MCF 10A (cell line): ENCODE data around the gene NAPA. TPM values are rescaled to one million over a fixed set of nuclear protein-coding genes. Genes with fewer than 3 reads are reported as not detected.
A peak's percentile ranks its signal among the peaks of the same experiment; 100 is the strongest.

Experiments
- BruUV-seq: library from RNA; stranded (reverse); fragments of 400-500 nt; replicated peaks from 2 replicates; lab custom pipeline; 2021; lab: Mats Ljungman, UMichigan
- CTCF ChIA-PET: fragments of 300-600 bp; sonication (Branson Sonifier 250); formaldehyde crosslinking; extraction: SDS; loops from one replicate; lab custom pipeline; 2021; ENCODE audit warnings: antibody characterized with exemption, inconsistent platforms; lab: Yijun Ruan, JAX
- POLR2A ChIA-PET: fragments of 300-600, 350-650 bp; sonication (Branson Sonifier 250); formaldehyde crosslinking; extraction: SDS; loops from one replicate; lab custom pipeline; 2020; ENCODE audit warnings: antibody characterized with exemption, inconsistent platforms; lab: Yijun Ruan, JAX
- DNase-seq: peaks from one replicate; pipeline ENCODE4 v3.0.0-alpha.2; 2018; ENCODE audit not compliant: unreplicated experiment
- H3K27ac Mint-ChIP-seq: one replicate; pipeline ENCODE4 v1.8.0; 2022; ENCODE audit warnings: mild to moderate bottlenecking, low read depth, mixed read lengths; ENCODE audit not compliant: unreplicated experiment
- H3K27me3 Mint-ChIP-seq: one replicate; pipeline ENCODE4 v1.8.0; 2022; ENCODE audit warnings: mixed read lengths; ENCODE audit not compliant: insufficient read depth, unreplicated experiment
- H3K36me3 Mint-ChIP-seq: one replicate; pipeline ENCODE4 v1.8.0; 2022; ENCODE audit warnings: mild to moderate bottlenecking, moderate library complexity, mixed read lengths; ENCODE audit not compliant: insufficient read depth, unreplicated experiment
- H3K4me1 Mint-ChIP-seq: one replicate; pipeline ENCODE4 v1.8.0; 2022; ENCODE audit warnings: mixed read lengths; ENCODE audit not compliant: insufficient read depth, unreplicated experiment
- H3K4me3 Mint-ChIP-seq: one replicate; pipeline ENCODE4 v1.8.0; 2022; ENCODE audit warnings: mild to moderate bottlenecking, moderate library complexity, mixed read lengths; ENCODE audit not compliant: unreplicated experiment
- H3K9me3 Mint-ChIP-seq: one replicate; pipeline ENCODE4 v1.8.0; 2022; ENCODE audit warnings: mixed read lengths; ENCODE audit not compliant: unreplicated experiment
- intact Hi-C: fragments of 100-400 bp; cut with micrococcal nuclease; formaldehyde crosslinking; loops from 2 replicates; pipeline ENCODE4 v1.14.1; 2022
- total RNA-seq: library from RNA; stranded (reverse); gene quantifications from 2 replicates; pipeline ENCODE4 v1.2.3, GENCODE V29; 2022
- TF ChIP-seq, protein P1 (sequence below): fragments of 200-600 bp; IDR thresholded peaks from one replicate; pipeline ENCODE4 v1.8.0; 2022; ENCODE audit warnings: antibody characterized with exemption, mild to moderate bottlenecking; ENCODE audit not compliant: unreplicated experiment

NAPA gene
- total RNA-seq, 1 experiment from 2014 or later = 72.1 TPM

DNA sequence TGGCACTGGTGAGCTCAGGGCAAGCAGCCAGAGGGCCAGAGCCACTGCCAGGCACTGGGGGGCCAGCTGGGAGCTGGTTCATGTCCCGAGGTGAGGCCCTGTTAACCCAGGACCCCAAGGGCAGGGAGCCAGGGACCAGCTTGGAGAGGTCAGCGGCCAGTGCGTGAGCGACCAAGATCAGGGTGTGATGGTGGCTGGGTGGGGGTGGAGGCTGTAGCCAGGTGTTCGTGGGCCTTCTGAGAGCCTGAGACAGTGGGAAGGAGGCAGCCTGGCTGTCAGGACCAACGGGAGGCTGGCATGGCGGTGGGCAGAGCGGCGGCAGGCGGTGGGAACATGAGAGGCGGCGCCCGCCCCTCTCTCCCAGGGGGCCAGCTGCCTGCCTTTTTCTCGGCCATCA lies 22.7 kb downstream of the NAPA start:
- BruUV-seq = no TSS peak
- Mint-ChIP-seq H3K4me3 (no peak overlapping the region), H3K36me3 (peaks cover 33% of the 10 kb centered on the region), H3K4me1 (peaks cover 7% of the 10 kb centered on the region), H3K9me3 (no peaks in the 10 kb centered on the region), H3K27ac (no peak overlapping the region), H3K27me3 (no peaks in the 10 kb centered on the region)
- POLR2A ChIA-PET = interaction anchor here (1.7 kb wide), 1 partner anchor 10 kb away, joined by 6 read pairs; no protein-coding TSS in a partner anchor
- no peak for DNase-seq
- CTCF ChIA-PET = interaction anchor here (0.6 to 1.7 kb wide), 3 partner anchors 8 to 216 kb away, joined by 3 to 4 read pairs (median 4); partner anchors contain the start of gene KPTN
- TF ChIP-seq, protein P1, sequence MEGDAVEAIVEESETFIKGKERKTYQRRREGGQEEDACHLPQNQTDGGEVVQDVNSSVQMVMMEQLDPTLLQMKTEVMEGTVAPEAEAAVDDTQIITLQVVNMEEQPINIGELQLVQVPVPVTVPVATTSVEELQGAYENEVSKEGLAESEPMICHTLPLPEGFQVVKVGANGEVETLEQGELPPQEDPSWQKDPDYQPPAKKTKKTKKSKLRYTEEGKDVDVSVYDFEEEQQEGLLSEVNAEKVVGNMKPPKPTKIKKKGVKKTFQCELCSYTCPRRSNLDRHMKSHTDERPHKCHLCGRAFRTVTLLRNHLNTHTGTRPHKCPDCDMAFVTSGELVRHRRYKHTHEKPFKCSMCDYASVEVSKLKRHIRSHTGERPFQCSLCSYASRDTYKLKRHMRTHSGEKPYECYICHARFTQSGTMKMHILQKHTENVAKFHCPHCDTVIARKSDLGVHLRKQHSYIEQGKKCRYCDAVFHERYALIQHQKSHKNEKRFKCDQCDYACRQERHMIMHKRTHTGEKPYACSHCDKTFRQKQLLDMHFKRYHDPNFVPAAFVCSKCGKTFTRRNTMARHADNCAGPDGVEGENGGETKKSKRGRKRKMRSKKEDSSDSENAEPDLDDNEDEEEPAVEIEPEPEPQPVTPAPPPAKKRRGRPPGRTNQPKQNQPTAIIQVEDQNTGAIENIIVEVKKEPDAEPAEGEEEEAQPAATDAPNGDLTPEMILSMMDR = no peak
- intact Hi-C loops = no loop called here

GRCh38 chr19:47491358-47492136 lies 23.3 kb downstream of the NAPA start:
- BruUV-seq = no TSS peak
- TF ChIP-seq, protein P1 = no peak
- peaks cover 7% of the 10 kb centered on the region for H3K4me1 Mint-ChIP-seq
- H3K4me3 Mint-ChIP-seq = no peak overlapping the region
- ChIA-PET CTCF (interaction anchor here (0.6 to 1.7 kb wide), 5 partner anchors 8 to 217 kb away, joined by 3 to 4 read pairs (median 4); partner anchors contain the start of gene KPTN), POLR2A (interaction anchor here (0.5 to 1.8 kb wide), 3 partner anchors 11 to 71 kb away, joined by 4 to 6 read pairs (median 4); no protein-coding TSS in a partner anchor)
- no peak overlapping the region for H3K27ac Mint-ChIP-seq
- peaks cover 33% of the 10 kb centered on the region for H3K36me3 Mint-ChIP-seq
- no peaks in the 10 kb centered on the region for H3K9me3 Mint-ChIP-seq
- no peak for DNase-seq
- no peaks in the 10 kb centered on the region for H3K27me3 Mint-ChIP-seq
- intact Hi-C loops = no loop called here

GRCh38 chr19:47490847-47491246 lies 24.0 kb downstream of the NAPA start:
- Mint-ChIP-seq H3K4me3 (no peak overlapping the region), H3K36me3 (peaks cover 33% of the 10 kb centered on the region), H3K27me3 (no peaks in the 10 kb centered on the region), H3K9me3 (no peaks in the 10 kb centered on the region), H3K4me1 (peaks cover 7% of the 10 kb centered on the region), H3K27ac (no peak overlapping the region)
- ChIA-PET CTCF (interaction anchor here (0.8 kb wide), 1 partner anchor 37 kb away, joined by 4 read pairs; no protein-coding TSS in a partner anchor), POLR2A (interaction anchor here (0.5 to 1.8 kb wide), 3 partner anchors 8 to 70 kb away, joined by 4 read pairs; no protein-coding TSS in a partner anchor)
- no TSS peak for BruUV-seq
- intact Hi-C loops = no loop called here
- TF ChIP-seq, protein P1 = no peak
- DNase-seq = no peak

DNA sequence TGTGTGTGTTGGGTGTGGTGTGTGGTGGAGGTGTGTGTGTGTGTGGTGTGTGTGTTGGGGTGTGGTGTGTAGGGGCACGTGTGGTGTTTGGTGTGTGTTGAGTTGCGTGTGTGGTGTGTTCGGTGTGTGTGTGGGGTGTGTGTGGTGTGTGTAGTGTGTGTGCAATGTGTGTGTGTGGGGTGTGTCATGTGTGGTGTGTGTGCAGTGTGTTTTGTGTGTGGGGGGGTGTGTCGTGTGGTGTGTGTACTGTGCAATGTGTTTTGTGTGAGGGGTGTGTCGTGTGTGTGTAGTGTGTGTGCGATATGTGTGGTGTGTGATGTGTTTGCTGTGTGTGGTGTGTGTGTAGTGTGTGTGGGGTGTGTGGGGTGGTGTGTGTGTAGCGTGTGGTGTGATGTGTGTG lies 24.8 kb downstream of the NAPA start:
- no peak for DNase-seq
- no peaks in the 10 kb centered on the region for H3K9me3 Mint-ChIP-seq
- H3K4me1 Mint-ChIP-seq = peaks cover 9% of the 10 kb centered on the region
- H3K36me3 Mint-ChIP-seq = peaks cover 36% of the 10 kb centered on the region
- ChIA-PET POLR2A (interaction anchor here (1.0 to 1.8 kb wide), 2 partner anchors 9 to 20 kb away, joined by 4 read pairs; no protein-coding TSS in a partner anchor), CTCF (no interaction called here)
- no peaks in the 10 kb centered on the region for H3K27me3 Mint-ChIP-seq
- peak overlapping the region; percentile 84 for H3K27ac Mint-ChIP-seq
- TF ChIP-seq, protein P1 = no peak
- intact Hi-C loops = no loop called here
- no TSS peak for BruUV-seq
- H3K4me3 Mint-ChIP-seq = no peak overlapping the region
